Astrocyte (in vitro differentiated cells and primary cell): Measurements from ENCODE around the gene SNRPA.

Experiments used
- EZH2 ChIP-seq: IDR thresholded peaks from 2 replicates; pipeline ENCODE4 v1.6.1; 2012; ENCODE audit warnings: mild to moderate bottlenecking, low read length, inconsistent platforms; ENCODE audit not compliant: insufficient read depth
- TF ChIP-seq, protein P1 (sequence below): IDR thresholded peaks from 2 replicates; pipeline ENCODE4 v1.5.1; 2011; ENCODE audit warnings: low read depth, mild to moderate bottlenecking, inconsistent platforms, low read length, moderate library complexity; ENCODE audit not compliant: insufficient read depth

DNA sequence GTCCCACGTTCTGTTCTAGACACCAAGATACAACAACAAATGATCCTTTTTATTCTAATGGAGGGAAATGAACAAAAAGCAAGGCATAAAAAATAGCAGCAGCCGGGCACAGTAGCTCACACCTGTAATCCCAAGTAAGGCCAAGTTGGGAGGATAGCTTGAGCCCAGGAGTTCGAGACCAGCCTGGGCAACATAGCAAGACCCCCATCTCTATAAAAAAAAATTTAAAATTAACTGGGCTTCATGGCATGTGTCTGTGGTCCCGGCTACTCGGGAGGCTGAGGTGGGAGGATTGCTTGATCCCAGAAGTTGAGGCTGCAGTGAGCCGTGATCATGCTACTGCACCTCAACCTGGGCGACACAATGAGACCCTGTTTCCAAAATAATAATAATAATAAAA lies 25.4 kb downstream of the SNRPA start:
- TF ChIP-seq, protein P1, sequence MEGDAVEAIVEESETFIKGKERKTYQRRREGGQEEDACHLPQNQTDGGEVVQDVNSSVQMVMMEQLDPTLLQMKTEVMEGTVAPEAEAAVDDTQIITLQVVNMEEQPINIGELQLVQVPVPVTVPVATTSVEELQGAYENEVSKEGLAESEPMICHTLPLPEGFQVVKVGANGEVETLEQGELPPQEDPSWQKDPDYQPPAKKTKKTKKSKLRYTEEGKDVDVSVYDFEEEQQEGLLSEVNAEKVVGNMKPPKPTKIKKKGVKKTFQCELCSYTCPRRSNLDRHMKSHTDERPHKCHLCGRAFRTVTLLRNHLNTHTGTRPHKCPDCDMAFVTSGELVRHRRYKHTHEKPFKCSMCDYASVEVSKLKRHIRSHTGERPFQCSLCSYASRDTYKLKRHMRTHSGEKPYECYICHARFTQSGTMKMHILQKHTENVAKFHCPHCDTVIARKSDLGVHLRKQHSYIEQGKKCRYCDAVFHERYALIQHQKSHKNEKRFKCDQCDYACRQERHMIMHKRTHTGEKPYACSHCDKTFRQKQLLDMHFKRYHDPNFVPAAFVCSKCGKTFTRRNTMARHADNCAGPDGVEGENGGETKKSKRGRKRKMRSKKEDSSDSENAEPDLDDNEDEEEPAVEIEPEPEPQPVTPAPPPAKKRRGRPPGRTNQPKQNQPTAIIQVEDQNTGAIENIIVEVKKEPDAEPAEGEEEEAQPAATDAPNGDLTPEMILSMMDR: no peak
- no peak for TF ChIP-seq EZH2
